A673 (cell line): Measurements from ENCODE around the gene FMNL3. TPM values are rescaled to one million over a fixed set of nuclear protein-coding genes. Genes with fewer than 3 reads are reported as not detected.
A peak's percentile ranks its signal among the peaks of the same experiment; 100 is the strongest.

Experiments used
- BruUV-seq: library from RNA; stranded (reverse); fragments of 400-500 nt; replicated peaks from 2 replicates; lab custom pipeline; 2021; lab: Mats Ljungman, UMichigan
- CTCF ChIA-PET: fragments of 300-600 bp; sonication (Branson Sonifier 250); formaldehyde crosslinking; loops from one replicate; lab custom pipeline; 2022; ENCODE audit warnings: antibody characterized with exemption; lab: Charles Lee
- POLR2A ChIA-PET: fragments of 300-600 bp; sonication (Branson Sonifier 250); formaldehyde crosslinking; loops from one replicate; lab custom pipeline; 2022; ENCODE audit warnings: antibody characterized with exemption; ENCODE audit not compliant: low non-redundant PET; lab: Charles Lee
- DNase-seq: peaks from one replicate; pipeline ENCODE4 v3.0.0-alpha.2; 2015; ENCODE audit warnings: low spot score
- H3K27ac ChIP-seq: fragments of 200-600 bp; sonication (generic); 2 replicates; pipeline ENCODE4 v1.5.1; 2016; ENCODE audit warnings: mixed run types, low read depth, mild to moderate bottlenecking, mixed read lengths, antibody characterized with exemption, low read length; ENCODE audit not compliant: poor library complexity, severe bottlenecking
- H3K27me3 ChIP-seq: fragments of 200-600 bp; sonication (generic); replicated peaks from 2 replicates; pipeline ENCODE4 v1.6.1; 2017; ENCODE audit warnings: mixed run types, low read depth, mild to moderate bottlenecking, mixed read lengths, antibody characterized with exemption, low read length; ENCODE audit not compliant: insufficient read depth, poor library complexity
- H3K36me3 ChIP-seq: fragments of 200-600 bp; sonication (generic); 2 replicates; pipeline ENCODE4 v1.6.1; 2016; ENCODE audit warnings: mixed run types, mild to moderate bottlenecking, mixed read lengths, antibody characterized with exemption, low read length; ENCODE audit not compliant: insufficient read depth, poor library complexity, severe bottlenecking
- H3K4me1 ChIP-seq: fragments of 200-600 bp; sonication (generic); 2 replicates; pipeline ENCODE4 v1.6.1; 2017; ENCODE audit warnings: mixed run types, mild to moderate bottlenecking, mixed read lengths, antibody characterized with exemption, low read length; ENCODE audit not compliant: insufficient read depth, poor library complexity, severe bottlenecking
- H3K4me3 ChIP-seq: fragments of 200-600 bp; sonication (generic); 2 replicates; pipeline ENCODE4 v1.5.1; 2016; ENCODE audit warnings: low read depth, mixed run types, mild to moderate bottlenecking, mixed read lengths, low read length; ENCODE audit not compliant: poor library complexity, severe bottlenecking
- H3K9me3 ChIP-seq: fragments of 200-600 bp; sonication (generic); 2 replicates; pipeline ENCODE4 v1.6.1; 2016; ENCODE audit warnings: mixed run types, low read depth, mild to moderate bottlenecking, mixed read lengths, antibody characterized with exemption, low read length; ENCODE audit not compliant: poor library complexity, severe bottlenecking
- CTCF ChIP-seq: fragments of 300-800, 200-600 bp; sonication (generic); conservative IDR thresholded peaks from 2 replicates; pipeline ENCODE4 v1.5.1; 2017; ENCODE audit warnings: low read depth, mild to moderate bottlenecking, antibody characterized with exemption, low read length, moderate library complexity, mixed read lengths
- EZH2 ChIP-seq: fragments of 200-600 bp; sonication (generic); IDR thresholded peaks from 2 replicates; pipeline ENCODE4 v1.6.1; 2017; ENCODE audit warnings: borderline replicate concordance, low read depth, mild to moderate bottlenecking, mixed read lengths, antibody characterized with exemption, low read length; ENCODE audit not compliant: poor library complexity, severe bottlenecking
- intact Hi-C: fragments of 100-400 bp; cut with micrococcal nuclease; formaldehyde crosslinking; loops from one replicate; pipeline ENCODE4 v1.10.0; 2022; ENCODE audit not compliant: unreplicated experiment
- total RNA-seq: library from RNA; stranded (reverse); gene quantifications from 2 replicates; pipeline ENCODE4 v1.2.3, GENCODE V29; 2021

FMNL3 gene
- total RNA-seq, 1 experiment from 2014 or later = 22.0 TPM

- Histone ChIP-seq H3K27ac (peak within 1 kb of the TSS; percentile 79), H3K27me3 (no peaks in the 10 kb centered on the region), H3K36me3 (no peaks in the 10 kb centered on the region), H3K4me1 (peaks cover 25% of the 10 kb centered on the region), H3K4me3 (peak within 1 kb of the TSS; percentile 48), H3K9me3 (no peaks in the 10 kb centered on the region)
- BruUV-seq = no TSS peak
- POLR2A ChIA-PET = interaction anchor here (0.6 kb wide), 1 partner anchor 118 kb away, joined by 3 read pairs; no protein-coding TSS in a partner anchor
- peak; percentile 90 for DNase-seq
- intact Hi-C loops = no loop called here
- CTCF ChIA-PET = interaction anchor here (0.6 to 1.1 kb wide), 7 partner anchors 16 to 1234 kb away, joined by 3 to 6 read pairs (median 4); partner anchors contain the start of genes KCNH3 and TMBIM6
- TF ChIP-seq CTCF (peak; percentile 54; the same call in 1 of the 2 replicates), EZH2 (no peak)
These were observed 83.9 kb downstream of the FMNL3 start, which contains the start of gene PRPF40B for GRCh38 chr12:49623142-49623904. Gene PRPF40B, plus strand, starts transcription at chr12:49623561. Its CDS starts 30 bp downstream, at chr12:49623591.

GRCh38 chr12:49622501-49623141 is 84.6 kb downstream of the FMNL3 start:
- H3K27me3 ChIP-seq = no peaks in the 10 kb centered on the region
- intact Hi-C loops = no loop called here
- H3K9me3 ChIP-seq = no peaks in the 10 kb centered on the region
- POLR2A ChIA-PET = no interaction called here
- H3K4me1 ChIP-seq = peaks cover 25% of the 10 kb centered on the region
- DNase-seq = no peak
- TF ChIP-seq CTCF (no peak), EZH2 (no peak)
- no peaks in the 10 kb centered on the region for H3K36me3 ChIP-seq
- peak overlapping the region; percentile 79 for H3K27ac ChIP-seq
- no TSS peak for BruUV-seq
- CTCF ChIA-PET = interaction anchor here (0.6 to 1.1 kb wide), 4 partner anchors 49 to 354 kb away, joined by 4 to 5 read pairs (median 4); partner anchors contain the start of gene TMBIM6
- H3K4me3 ChIP-seq = peak overlapping the region; percentile 48

- intact Hi-C loops = no loop called here
- Histone ChIP-seq H3K27ac (peak overlapping the region; percentile 79), H3K4me3 (peak overlapping the region; percentile 48), H3K9me3 (no peaks in the 10 kb centered on the region), H3K27me3 (no peaks in the 10 kb centered on the region), H3K36me3 (no peaks in the 10 kb centered on the region), H3K4me1 (peaks cover 25% of the 10 kb centered on the region)
- no TSS peak for BruUV-seq
- no peak for DNase-seq
- TF ChIP-seq EZH2 (no peak), CTCF (no peak)
- ChIA-PET CTCF (interaction anchor here (0.7 kb wide), 1 partner anchor 41 kb away, joined by 3 read pairs; no protein-coding TSS in a partner anchor), POLR2A (no interaction called here)
These were observed 85.3 kb downstream of the FMNL3 start for GRCh38 chr12:49621651-49622500.
